LNCaP clone FGC (cell line): ENCODE results near the gene B3GLCT.
"Not testable (repeated sequence)": the region's sequence is repeated elsewhere in the genome, so short reads cannot be mapped to it uniquely, and the experiment has no call there.

Experiments
- DNase-seq: peaks from one replicate; pipeline ENCODE4 v3.0.0-alpha.2; 2011; ENCODE audit warnings: low read depth
- H3K4me3 ChIP-seq: 2 replicates; pipeline ENCODE4 v1.5.1; 2011; ENCODE audit warnings: mild to moderate bottlenecking, low read depth, low read length, control low read depth
- TF ChIP-seq, protein P1 (sequence below): IDR thresholded peaks from 2 replicates; pipeline ENCODE4 v1.5.1; 2012; ENCODE audit warnings: mild to moderate bottlenecking; ENCODE audit not compliant: control insufficient read depth, insufficient read depth; ENCODE audit errors: extremely low read depth

The B3GLCT gene

GRCh38 chr13:31172001-31172400 lies 27.8 kb upstream of the B3GLCT start:
- DNase-seq = no peak
- TF ChIP-seq, protein P1, sequence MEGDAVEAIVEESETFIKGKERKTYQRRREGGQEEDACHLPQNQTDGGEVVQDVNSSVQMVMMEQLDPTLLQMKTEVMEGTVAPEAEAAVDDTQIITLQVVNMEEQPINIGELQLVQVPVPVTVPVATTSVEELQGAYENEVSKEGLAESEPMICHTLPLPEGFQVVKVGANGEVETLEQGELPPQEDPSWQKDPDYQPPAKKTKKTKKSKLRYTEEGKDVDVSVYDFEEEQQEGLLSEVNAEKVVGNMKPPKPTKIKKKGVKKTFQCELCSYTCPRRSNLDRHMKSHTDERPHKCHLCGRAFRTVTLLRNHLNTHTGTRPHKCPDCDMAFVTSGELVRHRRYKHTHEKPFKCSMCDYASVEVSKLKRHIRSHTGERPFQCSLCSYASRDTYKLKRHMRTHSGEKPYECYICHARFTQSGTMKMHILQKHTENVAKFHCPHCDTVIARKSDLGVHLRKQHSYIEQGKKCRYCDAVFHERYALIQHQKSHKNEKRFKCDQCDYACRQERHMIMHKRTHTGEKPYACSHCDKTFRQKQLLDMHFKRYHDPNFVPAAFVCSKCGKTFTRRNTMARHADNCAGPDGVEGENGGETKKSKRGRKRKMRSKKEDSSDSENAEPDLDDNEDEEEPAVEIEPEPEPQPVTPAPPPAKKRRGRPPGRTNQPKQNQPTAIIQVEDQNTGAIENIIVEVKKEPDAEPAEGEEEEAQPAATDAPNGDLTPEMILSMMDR = no peak
- H3K4me3 ChIP-seq = no peak overlapping the region

- TF ChIP-seq, protein P1 = no peak
- H3K4me3 ChIP-seq = no peak overlapping the region
- DNase-seq = no peak
Observed at GRCh38 chr13:31172535-31172934, 27.2 kb upstream of the B3GLCT start.

DNA sequence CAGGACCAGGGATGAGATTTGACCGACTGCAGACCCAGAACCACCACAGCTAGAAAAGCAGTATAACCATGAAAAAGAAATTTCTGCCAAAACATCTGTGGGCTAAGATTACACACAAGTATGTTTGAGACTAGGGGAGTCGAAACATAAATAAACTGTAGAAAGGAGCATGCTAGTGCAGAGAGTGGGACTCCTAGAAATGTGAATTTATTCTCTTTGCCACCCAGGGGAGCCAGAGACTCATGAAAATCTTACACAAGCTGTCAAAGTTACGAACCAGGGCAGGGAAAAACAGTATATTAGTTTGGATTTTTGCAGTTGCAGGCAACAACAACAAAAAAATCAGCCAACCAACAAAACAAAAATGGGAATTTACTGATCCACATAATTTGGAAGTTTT lies 25.8 kb upstream of the B3GLCT start:
- DNase-seq = no peak
- H3K4me3 ChIP-seq = no peak overlapping the region
- TF ChIP-seq, protein P1 = no peak

GRCh38 chr13:31175847-31176532 lies 23.8 kb upstream of the B3GLCT start:
- TF ChIP-seq, protein P1 = no peak
- no peak for DNase-seq
- H3K4me3 ChIP-seq = no peak overlapping the region

DNA sequence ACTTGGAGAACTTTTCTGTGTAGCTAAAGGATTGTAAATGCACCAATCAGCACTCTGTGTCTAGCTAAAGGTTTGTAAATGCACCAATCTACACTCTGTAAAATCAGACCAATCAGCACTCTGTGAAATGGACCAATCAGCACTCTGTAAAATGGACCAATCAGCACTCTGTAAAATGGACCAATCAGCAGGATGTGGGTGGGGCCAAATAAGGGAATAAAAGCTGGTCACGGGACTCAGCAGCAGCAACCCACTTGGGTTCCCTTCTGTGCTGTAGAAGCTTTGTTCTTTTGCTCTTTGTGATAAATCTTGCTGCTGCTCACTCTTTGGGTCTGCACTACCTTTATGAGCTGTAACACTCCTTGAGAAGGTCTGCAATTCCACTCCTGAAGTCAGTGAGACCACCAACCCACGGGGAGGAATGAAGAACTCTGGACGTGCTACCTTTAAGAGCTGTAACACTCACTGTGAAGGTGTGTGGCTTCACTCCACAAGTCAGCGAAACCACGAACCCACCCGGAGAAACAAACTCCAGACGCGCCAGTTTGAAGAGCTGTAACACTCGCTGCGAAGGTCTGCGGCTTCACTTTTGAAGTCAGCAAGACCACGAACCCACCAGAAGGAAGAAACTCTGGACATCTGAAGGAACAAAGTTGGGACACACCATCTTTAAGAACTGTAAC lies 21.8 kb upstream of the B3GLCT start:
- DNase-seq = not testable (repeated sequence)

GRCh38 chr13:31179241-31179640 lies 20.5 kb upstream of the B3GLCT start:
- no peak overlapping the region for H3K4me3 ChIP-seq
- TF ChIP-seq, protein P1 = no peak
- DNase-seq = no peak

More for the DNA sequence above, 21.8 kb upstream of the B3GLCT start:
- not testable (repeated sequence) for H3K4me3 ChIP-seq

DNA sequence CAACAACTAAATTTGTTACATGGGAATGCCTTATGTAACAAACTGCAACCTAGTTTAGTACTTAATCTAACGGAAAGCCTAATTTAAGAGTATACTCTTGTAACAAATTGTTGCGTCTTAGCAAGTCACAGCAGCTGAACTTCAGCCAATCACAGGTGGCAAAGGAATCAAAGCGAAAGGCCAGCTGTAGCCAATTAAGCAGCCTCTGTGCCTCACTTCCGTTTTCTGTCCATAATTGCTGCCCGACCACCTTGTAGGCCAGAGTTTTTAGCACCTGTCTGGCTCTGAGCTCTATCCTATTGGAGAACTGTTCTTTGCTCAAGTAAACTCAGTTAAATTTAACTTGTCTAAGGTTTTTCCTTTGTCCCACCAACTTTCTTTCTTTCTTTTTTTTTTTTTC lies 20.0 kb upstream of the B3GLCT start:
- H3K4me3 ChIP-seq = no peak overlapping the region
- TF ChIP-seq, protein P1 = no peak
- DNase-seq = no peak
